Stimulated activated CD8-positive, alpha-beta memory T cell treated with anti-CD3 and anti-CD28 coated beads, Interleukin-7, amount 100 ng/mL, for 24 hours (primary cell): ENCODE results near the gene CAMSAP1.

Experiments
- DNase-seq: peaks from one replicate; pipeline ENCODE4 v3.0.0-alpha.2; 2020; ENCODE audit warnings: low read depth

Gene CAMSAP1

GRCh38 chr9:135774794-135775525 is 132.4 kb downstream of the CAMSAP1 start:
- no peak for DNase-seq

- no peak for DNase-seq
Measured at GRCh38 chr9:135774239-135774747, 133.1 kb downstream of the CAMSAP1 start.

GRCh38 chr9:135773530-135774238 is 133.7 kb downstream of the CAMSAP1 start:
- DNase-seq: no peak

- DNase-seq: no peak
Measured at GRCh38 chr9:135772702-135773493, 134.4 kb downstream of the CAMSAP1 start.

GRCh38 chr9:135772056-135772646 is 135.2 kb downstream of the CAMSAP1 start:
- DNase-seq: no peak

- no peak for DNase-seq
Measured at GRCh38 chr9:135771401-135772051, 135.8 kb downstream of the CAMSAP1 start.

- no peak for DNase-seq
Measured at GRCh38 chr9:135770771-135771170, 136.6 kb downstream of the CAMSAP1 start.

GRCh38 chr9:135770203-135770535 is 137.2 kb downstream of the CAMSAP1 start:
- DNase-seq: no peak

GRCh38 chr9:135769489-135770202 is 137.7 kb downstream of the CAMSAP1 start:
- no peak for DNase-seq

GRCh38 chr9:135768516-135769218 is 138.7 kb downstream of the CAMSAP1 start:
- no peak for DNase-seq

GRCh38 chr9:135766707-135767106 is 140.6 kb downstream of the CAMSAP1 start:
- DNase-seq: no peak

- DNase-seq: no peak
Measured at GRCh38 chr9:135766251-135766650, 141.1 kb downstream of the CAMSAP1 start.

GRCh38 chr9:135765416-135765815 is 141.9 kb downstream of the CAMSAP1 start:
- no peak for DNase-seq

GRCh38 chr9:135764731-135765130 is 142.6 kb downstream of the CAMSAP1 start:
- DNase-seq: no peak

- DNase-seq: no peak
Measured at GRCh38 chr9:135763716-135764446, 143.5 kb downstream of the CAMSAP1 start.

- no peak for DNase-seq
Measured at GRCh38 chr9:135762921-135763320, 144.4 kb downstream of the CAMSAP1 start.

GRCh38 chr9:135761845-135762168 is 145.5 kb downstream of the CAMSAP1 start:
- no peak for DNase-seq

- DNase-seq: no peak
Measured at GRCh38 chr9:135761150-135761844, 146.0 kb downstream of the CAMSAP1 start.

- DNase-seq: no peak
Measured at GRCh38 chr9:135760465-135760864, 146.9 kb downstream of the CAMSAP1 start.
